ENCODE data around the gene RNF224. TPM values are rescaled to one million over a fixed set of nuclear protein-coding genes. Genes with fewer than 3 reads are reported as not detected.
A peak's percentile ranks its signal among the peaks of the same experiment; 100 is the strongest.

The RNF224 gene
- total and polyA plus RNA-seq, 2 of the 13 experiments (the other 11 are each of a cell fraction or from before 2014, with no cell fraction given) = 0.09 TPM; not detected in 1

DNA sequence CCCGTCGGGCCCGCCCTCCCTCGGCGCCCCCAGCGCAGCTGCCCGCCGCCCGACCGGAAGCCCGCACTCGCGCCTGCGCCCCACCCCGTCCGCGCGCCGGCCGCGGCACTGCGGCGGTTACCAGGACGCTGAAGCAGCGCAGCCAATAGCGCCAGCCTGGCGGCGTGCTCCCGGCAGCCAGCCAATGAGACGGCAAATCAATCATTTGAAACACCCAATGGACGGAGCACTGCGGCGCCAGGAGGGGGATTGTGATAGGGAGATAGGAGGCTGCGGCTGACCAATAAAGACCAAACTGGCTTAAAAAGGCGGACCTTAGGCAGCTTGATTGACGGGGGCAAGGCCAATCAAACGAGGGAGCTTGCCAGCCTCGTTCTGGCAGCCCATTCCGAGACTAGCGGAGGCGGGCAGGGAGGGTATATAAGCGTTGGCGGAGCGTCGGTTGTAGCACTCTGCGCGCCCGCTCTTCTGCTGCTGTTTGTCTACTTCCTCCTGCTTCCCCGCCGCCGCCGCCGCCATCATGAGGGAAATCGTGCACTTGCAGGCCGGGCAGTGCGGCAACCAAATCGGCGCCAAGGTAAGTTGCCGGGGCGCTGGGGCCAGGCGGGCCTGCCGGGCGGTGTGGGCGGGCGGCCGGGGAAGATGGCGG is 13.7 kb downstream of the RNF224 start, which contains the start of gene TUBB4B (continued):
- TF ChIP-seq BORCS8-MEF2B (CRISPR knock-in tag; IDR thresholded peaks at IDR 0.05) (peak; percentile 81), U2AF1 (optimal IDR thresholded peaks at IDR 0.05; ENCODE audit: low read depth, low read length) (peak; percentile 59), KDM2A (CRISPR knock-in tag; IDR thresholded peaks at IDR 0.05; ENCODE audit: borderline replicate concordance, low read depth) (no peak; the same call in 1 of the 2 replicates), SRSF9 (IDR thresholded peaks at IDR 0.05; ENCODE audit: borderline replicate concordance, insufficient read depth, low read depth, low read length, poor library complexity, severe bottlenecking) (no peak), RXRB (CRISPR knock-in tag; IDR thresholded peaks at IDR 0.05; ENCODE audit: borderline replicate concordance) (peak; percentile 47; the same call in 1 of the 2 replicates), RFXANK (CRISPR knock-in tag; IDR thresholded peaks at IDR 0.05) (no peak), ZBTB20 (CRISPR knock-in tag; IDR thresholded peaks at IDR 0.05; ENCODE audit: borderline replicate concordance, low read depth) (peak; percentile 63; the same call in 1 of the 2 replicates), FOXK2 (IDR thresholded peaks at IDR 0.05) (no peak), ATF1 (CRISPR knock-in tag; IDR thresholded peaks at IDR 0.05) (no peak), SMC3 (IDR thresholded peaks at IDR 0.05; ENCODE audit: low read length) (no peak)
- TF ChIP-seq, protein P1, sequence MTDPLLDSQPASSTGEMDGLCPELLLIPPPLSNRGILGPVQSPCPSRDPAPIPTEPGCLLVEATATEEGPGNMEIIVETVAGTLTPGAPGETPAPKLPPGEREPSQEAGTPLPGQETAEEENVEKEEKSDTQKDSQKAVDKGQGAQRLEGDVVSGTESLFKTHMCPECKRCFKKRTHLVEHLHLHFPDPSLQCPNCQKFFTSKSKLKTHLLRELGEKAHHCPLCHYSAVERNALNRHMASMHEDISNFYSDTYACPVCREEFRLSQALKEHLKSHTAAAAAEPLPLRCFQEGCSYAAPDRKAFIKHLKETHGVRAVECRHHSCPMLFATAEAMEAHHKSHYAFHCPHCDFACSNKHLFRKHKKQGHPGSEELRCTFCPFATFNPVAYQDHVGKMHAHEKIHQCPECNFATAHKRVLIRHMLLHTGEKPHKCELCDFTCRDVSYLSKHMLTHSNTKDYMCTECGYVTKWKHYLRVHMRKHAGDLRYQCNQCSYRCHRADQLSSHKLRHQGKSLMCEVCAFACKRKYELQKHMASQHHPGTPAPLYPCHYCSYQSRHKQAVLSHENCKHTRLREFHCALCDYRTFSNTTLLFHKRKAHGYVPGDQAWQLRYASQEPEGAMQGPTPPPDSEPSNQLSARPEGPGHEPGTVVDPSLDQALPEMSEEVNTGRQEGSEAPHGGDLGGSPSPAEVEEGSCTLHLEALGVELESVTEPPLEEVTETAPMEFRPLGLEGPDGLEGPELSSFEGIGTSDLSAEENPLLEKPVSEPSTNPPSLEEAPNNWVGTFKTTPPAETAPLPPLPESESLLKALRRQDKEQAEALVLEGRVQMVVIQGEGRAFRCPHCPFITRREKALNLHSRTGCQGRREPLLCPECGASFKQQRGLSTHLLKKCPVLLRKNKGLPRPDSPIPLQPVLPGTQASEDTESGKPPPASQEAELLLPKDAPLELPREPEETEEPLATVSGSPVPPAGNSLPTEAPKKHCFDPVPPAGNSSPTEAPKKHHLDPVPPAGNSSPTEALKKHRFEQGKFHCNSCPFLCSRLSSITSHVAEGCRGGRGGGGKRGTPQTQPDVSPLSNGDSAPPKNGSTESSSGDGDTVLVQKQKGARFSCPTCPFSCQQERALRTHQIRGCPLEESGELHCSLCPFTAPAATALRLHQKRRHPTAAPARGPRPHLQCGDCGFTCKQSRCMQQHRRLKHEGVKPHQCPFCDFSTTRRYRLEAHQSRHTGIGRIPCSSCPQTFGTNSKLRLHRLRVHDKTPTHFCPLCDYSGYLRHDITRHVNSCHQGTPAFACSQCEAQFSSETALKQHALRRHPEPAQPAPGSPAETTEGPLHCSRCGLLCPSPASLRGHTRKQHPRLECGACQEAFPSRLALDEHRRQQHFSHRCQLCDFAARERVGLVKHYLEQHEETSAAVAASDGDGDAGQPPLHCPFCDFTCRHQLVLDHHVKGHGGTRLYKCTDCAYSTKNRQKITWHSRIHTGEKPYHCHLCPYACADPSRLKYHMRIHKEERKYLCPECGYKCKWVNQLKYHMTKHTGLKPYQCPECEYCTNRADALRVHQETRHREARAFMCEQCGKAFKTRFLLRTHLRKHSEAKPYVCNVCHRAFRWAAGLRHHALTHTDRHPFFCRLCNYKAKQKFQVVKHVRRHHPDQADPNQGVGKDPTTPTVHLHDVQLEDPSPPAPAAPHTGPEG (CRISPR knock-in tag; IDR thresholded peaks at IDR 0.05) = peak; percentile 73
- TF ChIP-seq, protein P2, sequence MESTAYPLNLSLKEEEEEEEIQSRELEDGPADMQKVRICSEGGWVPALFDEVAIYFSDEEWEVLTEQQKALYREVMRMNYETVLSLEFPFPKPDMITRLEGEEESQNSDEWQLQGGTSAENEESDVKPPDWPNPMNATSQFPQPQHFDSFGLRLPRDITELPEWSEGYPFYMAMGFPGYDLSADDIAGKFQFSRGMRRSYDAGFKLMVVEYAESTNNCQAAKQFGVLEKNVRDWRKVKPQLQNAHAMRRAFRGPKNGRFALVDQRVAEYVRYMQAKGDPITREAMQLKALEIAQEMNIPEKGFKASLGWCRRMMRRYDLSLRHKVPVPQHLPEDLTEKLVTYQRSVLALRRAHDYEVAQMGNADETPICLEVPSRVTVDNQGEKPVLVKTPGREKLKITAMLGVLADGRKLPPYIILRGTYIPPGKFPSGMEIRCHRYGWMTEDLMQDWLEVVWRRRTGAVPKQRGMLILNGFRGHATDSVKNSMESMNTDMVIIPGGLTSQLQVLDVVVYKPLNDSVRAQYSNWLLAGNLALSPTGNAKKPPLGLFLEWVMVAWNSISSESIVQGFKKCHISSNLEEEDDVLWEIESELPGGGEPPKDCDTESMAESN (CRISPR knock-in tag; conservative IDR thresholded peaks at IDR 0.05) = peak; percentile 3; the same call in 1 of the 2 replicates
- TF ChIP-seq, protein P3, sequence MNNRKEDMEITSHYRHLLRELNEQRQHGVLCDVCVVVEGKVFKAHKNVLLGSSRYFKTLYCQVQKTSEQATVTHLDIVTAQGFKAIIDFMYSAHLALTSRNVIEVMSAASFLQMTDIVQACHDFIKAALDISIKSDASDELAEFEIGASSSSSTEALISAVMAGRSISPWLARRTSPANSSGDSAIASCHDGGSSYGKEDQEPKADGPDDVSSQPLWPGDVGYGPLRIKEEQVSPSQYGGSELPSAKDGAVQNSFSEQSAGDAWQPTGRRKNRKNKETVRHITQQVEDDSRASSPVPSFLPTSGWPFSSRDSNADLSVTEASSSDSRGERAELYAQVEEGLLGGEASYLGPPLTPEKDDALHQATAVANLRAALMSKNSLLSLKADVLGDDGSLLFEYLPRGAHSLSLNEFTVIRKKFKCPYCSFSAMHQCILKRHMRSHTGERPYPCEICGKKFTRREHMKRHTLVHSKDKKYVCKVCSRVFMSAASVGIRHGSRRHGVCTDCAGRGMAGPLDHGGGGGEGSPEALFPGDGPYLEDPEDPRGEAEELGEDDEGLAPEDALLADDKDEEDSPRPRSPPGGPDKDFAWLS (CRISPR knock-in tag; IDR thresholded peaks at IDR 0.05; ENCODE audit: borderline replicate concordance) = no peak
- TF ChIP-seq, protein P4, sequence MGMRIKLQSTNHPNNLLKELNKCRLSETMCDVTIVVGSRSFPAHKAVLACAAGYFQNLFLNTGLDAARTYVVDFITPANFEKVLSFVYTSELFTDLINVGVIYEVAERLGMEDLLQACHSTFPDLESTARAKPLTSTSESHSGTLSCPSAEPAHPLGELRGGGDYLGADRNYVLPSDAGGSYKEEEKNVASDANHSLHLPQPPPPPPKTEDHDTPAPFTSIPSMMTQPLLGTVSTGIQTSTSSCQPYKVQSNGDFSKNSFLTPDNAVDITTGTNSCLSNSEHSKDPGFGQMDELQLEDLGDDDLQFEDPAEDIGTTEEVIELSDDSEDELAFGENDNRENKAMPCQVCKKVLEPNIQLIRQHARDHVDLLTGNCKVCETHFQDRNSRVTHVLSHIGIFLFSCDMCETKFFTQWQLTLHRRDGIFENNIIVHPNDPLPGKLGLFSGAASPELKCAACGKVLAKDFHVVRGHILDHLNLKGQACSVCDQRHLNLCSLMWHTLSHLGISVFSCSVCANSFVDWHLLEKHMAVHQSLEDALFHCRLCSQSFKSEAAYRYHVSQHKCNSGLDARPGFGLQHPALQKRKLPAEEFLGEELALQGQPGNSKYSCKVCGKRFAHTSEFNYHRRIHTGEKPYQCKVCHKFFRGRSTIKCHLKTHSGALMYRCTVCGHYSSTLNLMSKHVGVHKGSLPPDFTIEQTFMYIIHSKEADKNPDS (CRISPR knock-in tag; IDR thresholded peaks at IDR 0.05) = no peak
- TF ChIP-seq, protein P5, sequence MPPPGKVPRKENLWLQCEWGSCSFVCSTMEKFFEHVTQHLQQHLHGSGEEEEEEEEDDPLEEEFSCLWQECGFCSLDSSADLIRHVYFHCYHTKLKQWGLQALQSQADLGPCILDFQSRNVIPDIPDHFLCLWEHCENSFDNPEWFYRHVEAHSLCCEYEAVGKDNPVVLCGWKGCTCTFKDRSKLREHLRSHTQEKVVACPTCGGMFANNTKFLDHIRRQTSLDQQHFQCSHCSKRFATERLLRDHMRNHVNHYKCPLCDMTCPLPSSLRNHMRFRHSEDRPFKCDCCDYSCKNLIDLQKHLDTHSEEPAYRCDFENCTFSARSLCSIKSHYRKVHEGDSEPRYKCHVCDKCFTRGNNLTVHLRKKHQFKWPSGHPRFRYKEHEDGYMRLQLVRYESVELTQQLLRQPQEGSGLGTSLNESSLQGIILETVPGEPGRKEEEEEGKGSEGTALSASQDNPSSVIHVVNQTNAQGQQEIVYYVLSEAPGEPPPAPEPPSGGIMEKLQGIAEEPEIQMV (CRISPR knock-in tag; IDR thresholded peaks at IDR 0.05; ENCODE audit: low read depth) = no peak
